GM12875 (cell line): ENCODE data around the gene TOX3.

ENCODE experiments used
- H3K4me3 ChIP-seq: one replicate; pipeline ENCODE4 v1.5.1; 2011; ENCODE audit warnings: low read depth, low read length, control low read depth
- CTCF ChIP-seq: IDR thresholded peaks from 2 replicates; pipeline ENCODE4 v1.5.1; 2011; ENCODE audit warnings: low read depth, mild to moderate bottlenecking, control low read depth, inconsistent platforms, low read length, moderate library complexity, borderline replicate concordance; ENCODE audit not compliant: insufficient read depth

Gene TOX3

GRCh38 chr16:52469091-52469490, 77.9 kb downstream of the TOX3 start:
- TF ChIP-seq CTCF: no peak
- H3K4me3 ChIP-seq: no peak overlapping the region

- H3K4me3 ChIP-seq: no peak overlapping the region
- TF ChIP-seq CTCF: no peak
Observed at GRCh38 chr16:52467753-52468152, 79.2 kb downstream of the TOX3 start.

- TF ChIP-seq CTCF: no peak
- H3K4me3 ChIP-seq: no peak overlapping the region
Observed at GRCh38 chr16:52466994-52467393, 79.9 kb downstream of the TOX3 start.

GRCh38 chr16:52465711-52466267, 81.2 kb downstream of the TOX3 start:
- H3K4me3 ChIP-seq: no peak overlapping the region
- TF ChIP-seq CTCF: no peak

- no peak for TF ChIP-seq CTCF
- no peak overlapping the region for H3K4me3 ChIP-seq
Observed at GRCh38 chr16:52463904-52464303, 83.0 kb downstream of the TOX3 start.

GRCh38 chr16:52462816-52463215, 84.1 kb downstream of the TOX3 start:
- no peak for TF ChIP-seq CTCF

GRCh38 chr16:52460639-52461178, 86.2 kb downstream of the TOX3 start:
- H3K4me3 ChIP-seq: no peak overlapping the region
- TF ChIP-seq CTCF: no peak

More at GRCh38 chr16:52462816-52463215, 84.1 kb downstream of the TOX3 start:
- no peak overlapping the region for H3K4me3 ChIP-seq
